ENCODE results near the gene SH2D6. TPM values are rescaled to one million over a fixed set of nuclear protein-coding genes. Genes with fewer than 3 reads are reported as not detected.

Gene SH2D6
- total and polyA plus RNA-seq, 2 of the 8 experiments (the other 6 are each of a cell fraction or from before 2014, with no cell fraction given), result 0.42 TPM; not detected in 1

DNA sequence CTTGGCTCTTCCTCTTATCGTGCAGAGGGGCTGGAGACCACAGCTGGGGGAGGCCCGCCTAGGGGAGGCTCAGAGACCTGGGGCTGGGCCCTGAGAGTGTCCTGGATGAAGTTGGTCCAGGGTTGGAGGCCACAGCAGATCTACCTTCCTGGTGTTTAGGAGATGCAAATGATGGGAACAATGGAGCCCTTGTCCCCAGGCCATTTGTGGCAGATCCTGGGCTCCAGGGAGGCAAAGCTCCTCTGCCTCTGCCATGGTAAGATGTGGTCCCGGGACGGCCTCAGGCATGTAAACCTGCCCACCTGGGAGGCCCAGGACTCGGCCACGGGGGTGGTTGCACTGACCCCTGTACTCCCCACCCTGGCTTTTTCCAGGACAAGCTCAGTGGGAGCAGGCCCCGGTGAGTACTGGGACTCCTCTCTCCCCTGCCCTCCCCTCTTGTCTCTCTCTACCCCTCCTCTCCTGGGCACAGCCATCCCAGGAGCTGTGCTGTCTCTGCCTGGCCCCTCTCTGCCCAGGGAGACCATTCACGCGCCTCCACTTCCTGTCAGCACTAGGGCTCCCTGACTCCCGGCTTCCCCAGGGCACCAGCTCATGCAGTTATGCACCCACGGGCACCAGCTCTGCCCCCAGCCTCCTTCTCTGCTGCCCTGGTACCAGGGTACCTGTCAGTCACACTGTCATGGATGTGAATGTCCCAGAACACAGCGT is 10.9 kb downstream of the SH2D6 start:
- H3K27ac ChIP-seq (ENCODE audit: low read depth, low read length), result no peak overlapping the region
- H3K4me1 ChIP-seq (replicated peaks in 1 of 4; ENCODE audit: control insufficient read depth in 3 of 4, insufficient read depth in 4 of 4, low read length in 3 of 4), result peaks cover 0 to 47% (median 34%) of the 10 kb centered on the region in 4 experiments; a peak in 6 of 7 replicates
- POLR2A ChIA-PET (ENCODE audit: partially characterized antibody), result interaction anchor here (0.9 to 55.3 kb wide), 7 partner anchors 8 to 118 kb away, joined by 3 to 1889 read pairs (median 4); partner anchors contain the start of genes ELMOD3, GGCX, MAT2A and RETSAT

More for the DNA sequence above, 10.9 kb downstream of the SH2D6 start:
- H4K20me1 ChIP-seq (replicated peaks in 1 of 2; ENCODE audit: control insufficient read depth in 1 of 2, insufficient read depth in 2 of 2, low read length in 2 of 2), result no peaks in the 10 kb centered on the region
- no peaks in the 10 kb centered on the region for H3K79me2 ChIP-seq (ENCODE audit: control insufficient read depth in 1 of 2, insufficient read depth in 2 of 2, low read length in 2 of 2)
- H3K4me3 ChIP-seq (ENCODE audit: extremely low read depth in 1 of 4, insufficient read depth in 2 of 4, low read depth in 3 of 4, low read length in 4 of 4), result no peak overlapping the region
- H2BK20ac ChIP-seq (ENCODE audit: low read length), result no peak overlapping the region
- FAIRE-seq (no peak), DNase-seq (ENCODE audit: low read depth in 1 of 2, low spot score in 2 of 2) (no peak)
- H2AK5ac ChIP-seq (ENCODE audit: low read depth, low read length), result no peak overlapping the region
- H4K8ac ChIP-seq (ENCODE audit: extremely low read depth, insufficient read depth, low read length), result no peak overlapping the region; the same call in none of the 2 replicates
- no peak overlapping the region for H3K4ac ChIP-seq (replicated peaks; ENCODE audit: insufficient read length, low read depth, low read length)
- peak overlapping the region; percentile 3; the same call in 1 of the 2 replicates for H2BK5ac ChIP-seq (ENCODE audit: low read depth, low read length)
- no peak overlapping the region for H2AFZ ChIP-seq (ENCODE audit: low read length)
- H3K36me3 ChIP-seq (ENCODE audit: control insufficient read depth in 2 of 4, insufficient read depth in 4 of 4, low read length in 3 of 4), result no peaks in the 10 kb centered on the region
- H2BK12ac ChIP-seq (ENCODE audit: low read depth, low read length), result no peak overlapping the region; the same call in 1 of the 2 replicates
- H2BK15ac ChIP-seq (ENCODE audit: low read length), result no peak overlapping the region
- WGBS, 2 experiments (ENCODE audit: extremely low coverage in 1 of 2, insufficient coverage in 1 of 2, insufficient read length in 1 of 2, insufficient replicate concordance in 2 of 2, low coverage in 1 of 2, low lambda C conversion rate in 2 of 2, missing lambda C conversion rate in 1 of 2), result 80% methylated on average over 12 of the region's 12 CpGs; no CpG with 5 or more reads in 1 of the 2 experiments
- H3K27me3 ChIP-seq (replicated peaks in 1 of 4; ENCODE audit: control insufficient read depth in 3 of 4, extremely low read depth in 1 of 4, insufficient read depth in 3 of 4, low read length in 3 of 4), result peaks cover 0 to 6% (median 2%) of the 10 kb centered on the region in 4 experiments; a peak in 3 of 7 replicates
- no peaks in the 10 kb centered on the region for H3K9me3 ChIP-seq (ENCODE audit: insufficient read depth in 2 of 2, low read depth in 1 of 2, low read length in 1 of 2)
- H2BK120ac ChIP-seq (replicated peaks; ENCODE audit: low read depth, low read length), result no peak overlapping the region
- 0 out of 2 replicates have a peak, but pooled peaks cover 3% of the 10 kb centered on the region for H3K23me2 ChIP-seq (ENCODE audit: low read depth, low read length)
- H3K79me1 ChIP-seq (ENCODE audit: low read depth, low read length), result no peaks in the 10 kb centered on the region
- H3K18ac ChIP-seq (ENCODE audit: extremely low read depth, low read length), result 0 out of 2 replicates have a peak overlapping the region, but pooled peaks have one; percentile 9
- no peak for TF ChIP-seq CBX8 (IDR thresholded peaks at IDR 0.05; ENCODE audit: borderline replicate concordance, low read depth, low read length)
- no peak for TF ChIP-seq SP2 (IDR thresholded peaks at IDR 0.05; ENCODE audit: low read length)
- TF ChIP-seq TAF1 (IDR thresholded peaks at IDR 0.05; ENCODE audit: low read depth, low read length), result no peak
- TF ChIP-seq CREB1 (IDR thresholded peaks at IDR 0.05), result no peak
- TF ChIP-seq HDAC2 (IDR thresholded peaks at IDR 0.05; ENCODE audit: borderline replicate concordance in 1 of 2, low read depth in 2 of 2, low read length in 2 of 2), result no peak
- TF ChIP-seq ASH2L (IDR thresholded peaks at IDR 0.05; ENCODE audit: low read length), result no peak
- H4K5ac ChIP-seq (ENCODE audit: insufficient read length, low read depth, low read length), result no peak overlapping the region
- CTCF ChIA-PET (ENCODE audit: partially characterized antibody), result interaction anchor here (1.1 to 15.1 kb wide), 13 partner anchors 8 to 123 kb away, joined by 3 to 259 read pairs (median 4); partner anchors contain the start of genes MAT2A and SH2D6
- no peak overlapping the region for H3K56ac ChIP-seq (replicated peaks; ENCODE audit: insufficient read length, low read depth, low read length)
- H3K14ac ChIP-seq (ENCODE audit: insufficient read length), result no peak overlapping the region
- no peak overlapping the region; a peak in 1 of 4 replicates for H3K4me2 ChIP-seq (ENCODE audit: insufficient read depth in 1 of 2, low read depth in 2 of 2, low read length in 2 of 2)
- H3K9ac ChIP-seq (replicated peaks in 1 of 4; ENCODE audit: extremely low read depth in 1 of 4, low read depth in 3 of 4, low read length in 3 of 4), result no peak overlapping the region
- H4K91ac ChIP-seq (replicated peaks; ENCODE audit: insufficient read length, low read length), result peak overlapping the region; percentile 9
- no peak overlapping the region for H3K23ac ChIP-seq (ENCODE audit: insufficient read length)

Data from H1 (cell line).